ENCODE results near the gene DCN.
"Not testable (repeated sequence)": the region's sequence is repeated elsewhere in the genome, so short reads cannot be mapped to it uniquely, and the experiment has no call there.

Gene DCN

GRCh38 chr12:91182636-91183455 lies at the start of gene DCN:
DCN (minus strand) TSS chr12:91182817; CDS start chr12:91178552, 4,265 bp downstream.
- DNase-seq (ENCODE audit: low spot score): no peak

GRCh38 chr12:91230841-91231240 lies 48.2 kb upstream of the DCN start:
- no peak for DNase-seq (ENCODE audit: low spot score)

GRCh38 chr12:91226951-91227350 lies 44.3 kb upstream of the DCN start:
- DNase-seq (ENCODE audit: low spot score): no peak

GRCh38 chr12:91225316-91225715 lies 42.7 kb upstream of the DCN start:
- no peak for DNase-seq (ENCODE audit: low spot score)

- DNase-seq (ENCODE audit: low spot score): no peak
Measured at GRCh38 chr12:91224401-91224800, 41.8 kb upstream of the DCN start.

GRCh38 chr12:91222746-91223145 lies 40.1 kb upstream of the DCN start:
- no peak for DNase-seq (ENCODE audit: low spot score)

GRCh38 chr12:91219919-91220318 lies 37.3 kb upstream of the DCN start:
- no peak for DNase-seq (ENCODE audit: low spot score)

GRCh38 chr12:91219511-91219910 lies 36.9 kb upstream of the DCN start:
- no peak for DNase-seq (ENCODE audit: low spot score)

GRCh38 chr12:91216871-91217270 lies 34.3 kb upstream of the DCN start:
- DNase-seq (ENCODE audit: low spot score): no peak

GRCh38 chr12:91215940-91216454 lies 33.4 kb upstream of the DCN start:
- DNase-seq (ENCODE audit: low spot score): no peak

- DNase-seq (ENCODE audit: low spot score): no peak
Measured at GRCh38 chr12:91211866-91212265, 29.2 kb upstream of the DCN start.

- DNase-seq (ENCODE audit: low spot score): no peak
Measured at GRCh38 chr12:91210618-91211017, 28.0 kb upstream of the DCN start.

- no peak for DNase-seq (ENCODE audit: low spot score)
Measured at GRCh38 chr12:91210144-91210543, 27.5 kb upstream of the DCN start.

GRCh38 chr12:91207301-91207700 lies 24.7 kb upstream of the DCN start:
- DNase-seq (ENCODE audit: low spot score): not testable (repeated sequence)

GRCh38 chr12:91205811-91206210 lies 23.2 kb upstream of the DCN start:
- no peak for DNase-seq (ENCODE audit: low spot score)

GRCh38 chr12:91204421-91204820 lies 21.8 kb upstream of the DCN start:
- DNase-seq (ENCODE audit: low spot score): no peak

- no peak for DNase-seq (ENCODE audit: low spot score)
Measured at GRCh38 chr12:91203610-91204009, 21.0 kb upstream of the DCN start.

GRCh38 chr12:91202390-91202789 lies 19.8 kb upstream of the DCN start:
- no peak for DNase-seq (ENCODE audit: low spot score)

GRCh38 chr12:91196436-91196835 lies 13.8 kb upstream of the DCN start:
- no peak for DNase-seq (ENCODE audit: low spot score)

- no peak for DNase-seq (ENCODE audit: low spot score)
Measured at GRCh38 chr12:91194500-91194899, 11.9 kb upstream of the DCN start.

GRCh38 chr12:91191513-91192111 lies 9.0 kb upstream of the DCN start:
- no peak for DNase-seq (ENCODE audit: low spot score)

- no peak for DNase-seq (ENCODE audit: low spot score)
Measured at GRCh38 chr12:91189516-91189915, 6.9 kb upstream of the DCN start.

- DNase-seq (ENCODE audit: low spot score): no peak
Measured at GRCh38 chr12:91188778-91189177, 6.2 kb upstream of the DCN start.

- DNase-seq (ENCODE audit: low spot score): no peak
Measured at GRCh38 chr12:91186156-91186555, 3.5 kb upstream of the DCN start.
